Jurkat, Clone E6-1 (cell line): Measurements from ENCODE around the gene ZNF124.
"Not testable (repeated sequence)": the region's sequence is repeated elsewhere in the genome, so short reads cannot be mapped to it uniquely, and the experiment has no call there.

ENCODE experiments used
- DNase-seq: peaks from one replicate; pipeline ENCODE4 v3.0.0-alpha.2; 2011; ENCODE audit warnings: low read depth, low spot score
- H3K4me3 ChIP-seq: 2 replicates; pipeline ENCODE4 v1.5.1; 2011; ENCODE audit warnings: mild to moderate bottlenecking, low read length, control low read depth, moderate library complexity

ZNF124 gene

GRCh38 chr1:247177755-247178154, 5.9 kb upstream of the ZNF124 start:
- no peak for DNase-seq
- no peak overlapping the region for H3K4me3 ChIP-seq

GRCh38 chr1:247175458-247175857, 3.6 kb upstream of the ZNF124 start:
- no peak for DNase-seq

GRCh38 chr1:247173431-247173830, 1.6 kb upstream of the ZNF124 start:
- no peak for DNase-seq
- no peak overlapping the region for H3K4me3 ChIP-seq

More at GRCh38 chr1:247175458-247175857, 3.6 kb upstream of the ZNF124 start:
- no peak overlapping the region for H3K4me3 ChIP-seq

- no peak for DNase-seq
- H3K4me3 ChIP-seq = no peak overlapping the region
These were observed 1.2 kb upstream of the ZNF124 start for GRCh38 chr1:247172996-247173395.

GRCh38 chr1:247171443-247171842, 377 bp downstream of the ZNF124 start:
- not testable (repeated sequence) for DNase-seq, H3K4me3 ChIP-seq

- DNase-seq = no peak
- H3K4me3 ChIP-seq = no peak overlapping the region
These were observed 6.1 kb downstream of the ZNF124 start for GRCh38 chr1:247165674-247166073.

- no peak for DNase-seq
These were observed 7.1 kb downstream of the ZNF124 start for GRCh38 chr1:247164694-247165093.

GRCh38 chr1:247156787-247157232, 15.0 kb downstream of the ZNF124 start:
- no peak for DNase-seq

More at GRCh38 chr1:247164694-247165093, 7.1 kb downstream of the ZNF124 start:
- H3K4me3 ChIP-seq = no peak overlapping the region

GRCh38 chr1:247147781-247148180, 24.0 kb downstream of the ZNF124 start:
- no peak overlapping the region for H3K4me3 ChIP-seq
- DNase-seq = no peak

More at GRCh38 chr1:247156787-247157232, 15.0 kb downstream of the ZNF124 start:
- H3K4me3 ChIP-seq = no peak overlapping the region

GRCh38 chr1:247147120-247147519, 24.7 kb downstream of the ZNF124 start:
- not testable (repeated sequence) for DNase-seq, H3K4me3 ChIP-seq

- DNase-seq = no peak
These were observed 25.1 kb downstream of the ZNF124 start for GRCh38 chr1:247146671-247147070.

GRCh38 chr1:247145279-247145678, 26.5 kb downstream of the ZNF124 start:
- no peak overlapping the region for H3K4me3 ChIP-seq
- DNase-seq = no peak

More at GRCh38 chr1:247146671-247147070, 25.1 kb downstream of the ZNF124 start:
- H3K4me3 ChIP-seq = no peak overlapping the region

GRCh38 chr1:247139557-247139956, 32.3 kb downstream of the ZNF124 start:
- H3K4me3 ChIP-seq, DNase-seq: not testable (repeated sequence)

GRCh38 chr1:247131236-247131635, 40.6 kb downstream of the ZNF124 start:
- no peak overlapping the region for H3K4me3 ChIP-seq
- no peak for DNase-seq

- H3K4me3 ChIP-seq, DNase-seq: not testable (repeated sequence)
These were observed 44.1 kb downstream of the ZNF124 start for GRCh38 chr1:247127519-247128282.

- not testable (repeated sequence) for H3K4me3 ChIP-seq, DNase-seq
These were observed 45.2 kb downstream of the ZNF124 start for GRCh38 chr1:247126601-247127000.

- not testable (repeated sequence) for DNase-seq
These were observed 45.7 kb downstream of the ZNF124 start for GRCh38 chr1:247126166-247126565.

GRCh38 chr1:247121382-247121781, 50.4 kb downstream of the ZNF124 start:
- DNase-seq = no peak
- no peak overlapping the region for H3K4me3 ChIP-seq

More at GRCh38 chr1:247126166-247126565, 45.7 kb downstream of the ZNF124 start:
- not testable (repeated sequence) for H3K4me3 ChIP-seq

- H3K4me3 ChIP-seq, DNase-seq: not testable (repeated sequence)
These were observed 51.5 kb downstream of the ZNF124 start for GRCh38 chr1:247120408-247120668.

GRCh38 chr1:247119600-247120407, 52.0 kb downstream of the ZNF124 start:
- DNase-seq = no peak

More at GRCh38 chr1:247119600-247120407, 52.0 kb downstream of the ZNF124 start:
- H3K4me3 ChIP-seq = no peak overlapping the region
